Endometrium (tissue), 2 donors: ENCODE data around the gene GRM8.
"Not testable (repeated sequence)": the region's sequence is repeated elsewhere in the genome, so short reads cannot be mapped to it uniquely, and the experiment has no call there.

ENCODE experiments used
- FAIRE-seq: peaks from 2 replicates; lab custom pipeline; 2012; peaks lifted over from hg19 to GRCh38; lab: Jason Lieb, UNC
- donor health status: control.
- donor health status: control.

The GRM8 gene

DNA sequence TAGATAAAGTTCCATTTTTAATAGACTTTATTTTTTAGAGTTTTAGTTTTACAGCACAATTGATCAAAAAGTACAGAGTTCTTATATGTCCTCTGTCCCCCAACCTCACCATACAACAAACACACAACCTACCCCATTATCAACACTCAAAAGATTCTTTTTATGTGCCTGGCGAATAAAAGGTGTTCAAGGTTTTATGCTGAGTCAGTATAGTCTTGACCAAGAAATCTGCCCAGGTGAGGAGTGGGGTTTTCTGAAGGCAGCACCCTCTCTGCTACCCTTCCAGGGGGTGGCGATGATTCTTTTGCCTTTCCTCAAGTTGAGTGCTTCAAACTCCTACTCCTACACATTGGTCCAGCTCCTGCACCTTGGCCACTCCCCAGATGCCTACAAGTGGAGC, 222.9 kb downstream of the GRM8 start:
- FAIRE-seq = no peak

DNA sequence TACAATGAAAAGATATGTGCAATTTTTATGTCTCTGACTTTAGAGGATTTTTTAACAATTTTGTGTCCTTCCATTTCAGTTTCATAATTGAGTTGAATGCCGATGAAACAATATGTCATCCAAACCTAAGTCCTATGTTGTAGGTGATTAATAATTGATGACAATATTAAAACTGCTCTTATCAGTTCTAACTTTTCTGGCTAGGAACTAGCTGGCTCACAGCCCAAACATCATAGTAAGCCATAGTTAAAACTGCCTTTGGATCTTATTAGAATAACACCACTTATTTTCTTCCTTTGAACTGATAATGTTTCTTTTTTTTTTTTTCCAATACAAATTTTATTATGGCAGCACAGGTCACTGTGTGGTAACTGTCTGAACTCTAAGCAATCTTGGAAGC, 230.9 kb downstream of the GRM8 start:
- no peak for FAIRE-seq

DNA sequence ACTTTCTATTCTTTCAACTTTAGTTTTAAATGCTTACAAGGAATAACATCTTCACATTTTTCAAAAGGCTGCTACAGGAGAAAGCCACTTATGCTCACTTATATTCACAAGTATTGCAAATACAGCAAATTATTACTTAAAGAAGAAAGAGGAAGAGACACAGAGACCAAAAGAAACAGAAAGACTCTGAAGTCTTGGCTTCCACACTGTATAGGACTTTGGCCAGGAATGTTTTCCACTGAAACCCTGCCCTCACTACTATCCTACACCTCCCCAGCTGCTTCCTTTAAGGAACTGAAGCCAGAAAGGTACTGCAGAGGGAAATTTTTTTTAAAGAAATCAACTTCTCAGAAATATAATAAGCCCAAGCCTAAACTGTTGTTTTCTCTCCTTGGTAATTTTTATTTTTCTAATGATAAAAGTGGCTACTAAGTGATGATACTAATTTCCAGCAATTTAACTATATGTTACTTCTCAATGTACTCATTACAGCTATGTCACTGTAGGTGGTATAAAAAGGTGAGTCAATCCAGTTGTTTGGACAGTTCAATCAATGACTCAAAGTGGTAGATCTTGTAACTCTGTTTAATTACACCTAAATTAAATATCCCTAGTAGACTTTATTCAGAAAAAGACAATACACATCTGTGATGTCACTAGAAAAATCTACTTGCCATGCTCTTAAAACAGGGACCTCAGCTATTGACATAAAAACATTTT, 231.6 kb downstream of the GRM8 start:
- no peak for FAIRE-seq

- no peak for FAIRE-seq
These were observed 233.9 kb downstream of the GRM8 start for GRCh38 chr7:127018889-127019288.

DNA sequence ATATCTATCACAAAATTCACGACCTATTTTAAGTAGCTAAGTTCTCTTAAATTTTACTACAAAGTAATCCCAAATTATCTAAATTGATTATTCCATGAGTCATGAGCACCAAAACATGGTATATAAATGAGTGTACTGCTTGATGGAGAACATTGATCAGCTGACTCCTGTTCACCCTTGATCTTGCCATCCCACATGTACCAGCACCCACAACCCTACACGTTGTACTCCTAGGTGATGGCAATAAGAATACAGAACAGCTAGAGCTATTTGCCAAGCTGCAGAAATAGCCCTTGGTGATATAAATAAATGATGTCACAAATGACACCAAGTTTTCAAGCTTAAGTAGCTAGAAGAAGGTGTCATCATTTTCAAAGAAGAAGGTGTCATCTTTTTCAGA, 235.5 kb downstream of the GRM8 start:
- FAIRE-seq = no peak

DNA sequence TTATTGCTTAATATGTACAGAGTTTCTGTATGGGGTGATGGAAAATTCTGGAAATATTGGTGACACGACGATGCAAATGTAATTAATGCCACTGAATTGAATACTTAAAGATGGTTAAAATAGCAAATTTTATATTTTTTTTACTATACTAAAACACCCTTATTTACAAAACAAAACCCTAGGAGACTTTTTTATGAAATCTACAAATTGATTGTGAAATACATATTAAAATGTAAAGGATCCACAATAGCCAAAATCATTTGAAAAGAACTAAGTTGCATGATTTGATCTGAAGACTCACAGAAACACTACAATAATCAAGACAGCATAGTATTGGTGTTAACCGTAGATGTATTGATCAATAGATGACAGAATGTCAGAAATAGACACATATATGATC, 252.0 kb downstream of the GRM8 start:
- no peak for FAIRE-seq

DNA sequence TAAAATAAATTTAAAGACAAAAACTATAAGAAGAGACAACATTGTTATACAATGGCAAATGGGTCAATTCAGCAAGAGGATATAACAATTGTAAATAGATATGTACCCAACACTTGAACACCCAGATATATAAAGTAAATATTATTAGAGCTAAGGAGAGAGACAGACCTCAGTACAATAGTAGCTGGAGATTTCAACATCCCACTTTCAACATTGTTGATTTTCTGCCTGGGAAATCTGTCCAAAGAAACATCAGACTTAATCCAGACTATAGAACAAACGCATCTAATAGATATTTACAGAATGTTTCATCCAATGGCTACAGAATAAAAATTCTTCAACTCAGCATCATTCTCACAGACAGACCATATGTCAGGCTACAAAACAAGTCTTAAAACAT, 256.1 kb downstream of the GRM8 start:
- FAIRE-seq = no peak

GRCh38 chr7:126993626-126994213, 259.0 kb downstream of the GRM8 start:
- FAIRE-seq = no peak

DNA sequence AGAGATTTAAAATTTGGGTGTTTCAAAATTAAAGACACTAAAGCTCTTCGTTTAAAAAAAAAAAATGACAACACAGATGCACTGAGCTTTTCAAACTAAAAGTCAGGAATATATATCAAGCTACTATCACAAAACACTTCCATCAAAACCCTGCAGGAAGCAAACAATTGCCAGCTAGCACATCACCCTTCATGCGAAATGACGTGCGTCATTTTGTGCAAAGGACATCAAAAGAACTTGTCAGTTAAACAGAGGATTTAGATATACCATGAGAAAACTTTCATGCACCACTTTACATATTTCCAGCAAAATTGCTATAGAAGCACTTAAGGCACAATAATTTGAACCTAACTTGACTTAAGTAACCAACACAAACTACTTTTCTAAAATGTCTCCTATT, 264.7 kb downstream of the GRM8 start:
- no peak for FAIRE-seq

- FAIRE-seq = no peak
These were observed 273.0 kb downstream of the GRM8 start for GRCh38 chr7:126979722-126980121.

DNA sequence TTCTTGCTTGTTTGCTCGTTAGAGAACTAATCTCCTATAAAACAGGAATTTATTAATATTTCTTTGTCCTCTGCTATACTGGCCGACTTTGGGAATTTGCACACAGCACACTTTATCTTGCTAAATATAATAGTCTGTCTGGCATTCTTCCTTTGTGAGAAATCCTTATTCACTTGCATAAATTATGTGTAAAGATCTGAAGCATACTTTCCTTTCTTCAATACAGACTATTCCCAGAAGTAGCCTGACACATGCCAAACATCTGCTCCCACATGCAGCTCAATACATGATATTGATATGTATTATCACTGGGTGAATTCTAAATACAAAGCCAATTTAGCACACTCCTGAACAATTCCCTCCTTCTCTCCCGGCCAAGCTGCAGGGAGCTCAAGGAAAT, 273.9 kb downstream of the GRM8 start:
- FAIRE-seq = no peak

DNA sequence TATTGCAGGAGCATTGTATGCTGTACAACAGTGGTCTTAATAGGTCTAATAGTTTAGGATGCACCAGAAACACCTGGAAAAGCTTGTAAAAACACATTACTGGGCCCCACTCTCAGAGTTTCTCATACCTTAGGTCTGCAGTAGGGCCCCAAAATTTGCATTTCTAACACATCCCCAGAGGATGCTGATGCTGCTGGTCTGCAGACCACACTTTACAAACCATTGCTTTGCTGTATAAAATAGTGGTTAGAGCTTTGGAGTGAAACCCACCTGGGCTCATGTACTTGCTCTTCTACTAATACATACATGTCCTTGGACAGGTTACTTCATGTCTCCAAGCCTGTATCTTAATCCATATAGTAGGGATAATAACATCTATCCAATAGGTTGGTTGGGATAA, 279.7 kb downstream of the GRM8 start:
- no peak for FAIRE-seq

- no peak for FAIRE-seq
These were observed 280.2 kb downstream of the GRM8 start for GRCh38 chr7:126972571-126972970.

DNA sequence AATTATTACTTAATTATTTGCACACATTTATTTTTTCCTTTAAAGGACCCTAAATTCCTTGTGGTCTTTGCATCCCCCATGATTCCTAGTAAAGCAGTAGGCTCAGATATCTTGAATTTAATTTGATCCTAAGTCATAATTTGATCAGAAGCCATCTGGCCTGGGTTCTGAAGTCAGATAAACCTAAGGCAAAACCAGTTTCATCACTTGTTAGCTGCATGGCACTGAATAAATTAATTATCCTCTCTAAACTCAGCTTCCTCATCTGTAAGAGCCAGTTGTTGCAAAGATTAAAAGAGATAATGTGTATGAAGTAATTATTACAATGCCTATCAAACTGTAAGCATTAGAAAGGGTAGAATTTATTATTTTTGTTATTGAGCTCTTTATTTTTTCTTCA, 293.1 kb downstream of the GRM8 start:
- FAIRE-seq = no peak

DNA sequence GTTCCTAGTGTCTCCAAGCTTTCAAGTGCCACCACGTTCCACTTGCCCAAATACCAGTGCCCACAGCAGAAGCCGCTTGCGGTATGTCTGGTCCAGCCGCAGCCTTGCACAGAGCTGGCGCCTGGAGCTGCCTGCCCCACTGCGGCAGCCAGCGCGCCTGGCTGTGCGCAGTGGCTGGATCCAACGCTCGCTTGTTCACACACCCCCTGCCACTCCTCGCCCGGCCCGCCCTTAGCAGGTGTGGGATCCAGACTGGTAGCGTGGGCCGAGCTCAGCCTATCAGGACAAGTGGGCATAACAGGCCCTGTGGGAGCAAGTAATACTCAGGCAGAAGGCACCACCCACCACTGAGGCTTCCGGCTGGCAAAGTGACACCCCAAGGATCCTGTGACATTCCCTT, 294.4 kb downstream of the GRM8 start:
- no peak for FAIRE-seq

DNA sequence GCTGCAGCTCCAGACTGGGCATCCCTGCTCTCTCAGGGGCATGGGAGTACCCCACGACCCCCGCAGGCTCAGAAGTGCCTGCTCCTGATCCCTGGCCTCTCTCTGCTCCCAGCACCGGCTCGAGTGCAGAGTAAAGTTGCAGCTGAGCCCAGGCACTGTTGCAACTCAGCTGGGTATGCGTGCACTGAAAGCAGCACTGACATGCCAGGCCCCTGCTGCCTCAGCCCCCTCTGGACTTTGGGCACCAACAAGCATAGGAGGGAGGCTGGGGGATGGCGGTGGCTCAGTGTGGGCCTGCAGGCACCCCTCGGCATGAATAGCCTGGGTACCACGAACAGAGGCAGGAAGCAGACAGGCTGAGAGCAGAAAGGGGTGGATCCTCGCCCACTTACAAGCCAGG, 295.3 kb downstream of the GRM8 start:
- no peak for FAIRE-seq

DNA sequence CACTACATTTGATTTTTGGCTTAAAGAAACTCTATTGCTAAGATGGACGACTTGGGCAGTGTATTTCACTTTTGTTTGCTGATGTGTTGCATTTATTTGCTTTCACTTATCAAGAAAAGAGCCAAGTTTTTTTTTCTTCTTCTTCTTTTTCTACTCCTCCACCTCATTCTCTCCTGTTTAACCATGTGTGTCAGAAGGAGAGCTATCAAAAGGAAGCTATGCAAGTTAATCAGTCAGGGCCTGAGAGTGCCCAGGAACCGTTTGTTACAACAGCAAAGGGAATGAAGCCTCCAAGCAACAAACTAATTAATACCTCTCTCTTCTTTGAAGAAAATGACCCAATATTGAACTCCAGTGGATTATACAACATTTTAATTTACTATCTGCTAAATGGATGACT, 299.3 kb downstream of the GRM8 start:
- no peak for FAIRE-seq

- no peak for FAIRE-seq
These were observed 304.1 kb downstream of the GRM8 start for GRCh38 chr7:126948664-126949063.

DNA sequence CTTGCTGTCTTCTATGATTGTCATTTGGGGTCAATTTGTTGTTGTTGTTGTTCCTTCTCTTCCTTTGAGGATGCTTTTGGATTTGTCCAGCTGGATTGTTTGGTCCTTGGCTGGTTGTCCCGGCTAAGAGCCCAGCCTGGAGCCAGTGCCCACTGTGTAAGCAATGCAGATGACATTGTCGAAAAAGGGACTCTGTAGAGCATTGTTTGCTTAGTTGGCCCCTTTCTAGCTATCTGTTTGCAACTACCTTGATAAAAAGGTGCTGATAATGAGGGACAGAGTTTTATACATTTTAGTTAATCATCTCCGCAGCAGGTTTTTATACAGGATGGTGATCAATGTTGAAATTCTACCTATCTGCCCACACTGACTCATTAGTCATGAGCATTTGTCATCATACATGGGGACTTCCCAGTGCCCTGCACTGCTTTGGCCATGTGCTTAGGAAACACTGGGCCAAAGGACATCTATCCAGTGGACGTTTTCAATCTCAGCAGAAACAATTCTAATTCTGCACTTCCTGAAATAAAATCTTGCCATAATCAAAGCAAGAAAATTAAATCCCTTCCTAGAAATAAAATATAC, 311.9 kb downstream of the GRM8 start:
- no peak for FAIRE-seq

GRCh38 chr7:126937171-126937570, 315.6 kb downstream of the GRM8 start:
- no peak for FAIRE-seq

DNA sequence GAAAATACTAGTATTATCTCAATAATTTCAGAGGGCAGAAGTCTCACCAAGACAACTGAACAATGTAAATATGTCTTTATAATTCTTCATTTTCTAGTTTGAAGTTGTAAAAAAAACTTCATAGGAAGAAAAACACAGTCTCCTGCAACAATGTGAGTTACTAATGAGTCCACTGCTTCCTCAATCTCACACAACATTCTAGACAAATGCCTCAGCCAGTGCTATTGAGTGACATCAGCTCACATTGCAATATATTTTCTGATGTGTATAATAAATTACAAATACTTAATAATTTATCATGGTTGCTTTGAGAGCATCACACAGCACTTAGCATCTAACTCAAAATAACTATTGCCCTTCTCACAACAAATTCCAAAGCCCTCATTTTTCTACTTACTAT, 321.2 kb downstream of the GRM8 start:
- FAIRE-seq = no peak

- FAIRE-seq = no peak
These were observed 322.6 kb downstream of the GRM8 start for GRCh38 chr7:126930166-126930565.

DNA sequence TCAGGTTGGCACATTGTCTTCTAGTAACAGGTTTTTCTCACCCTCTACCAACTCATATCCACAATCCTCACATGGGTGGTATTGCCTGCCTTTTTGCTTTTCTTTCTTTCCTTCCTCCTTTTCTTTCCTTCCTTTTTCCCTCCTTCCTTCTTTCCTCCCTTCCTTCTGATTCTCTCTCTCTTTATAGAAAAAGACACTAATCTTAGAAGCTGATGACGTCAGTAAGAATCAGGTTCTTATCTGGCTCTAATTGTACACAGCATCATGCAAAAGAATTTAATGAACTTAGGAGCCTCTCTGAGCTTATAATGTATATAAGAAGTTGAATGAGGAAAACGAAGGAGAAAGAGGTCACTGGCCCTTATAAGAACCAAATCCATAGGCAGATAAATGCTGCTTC, 328.3 kb downstream of the GRM8 start:
- FAIRE-seq = no peak

DNA sequence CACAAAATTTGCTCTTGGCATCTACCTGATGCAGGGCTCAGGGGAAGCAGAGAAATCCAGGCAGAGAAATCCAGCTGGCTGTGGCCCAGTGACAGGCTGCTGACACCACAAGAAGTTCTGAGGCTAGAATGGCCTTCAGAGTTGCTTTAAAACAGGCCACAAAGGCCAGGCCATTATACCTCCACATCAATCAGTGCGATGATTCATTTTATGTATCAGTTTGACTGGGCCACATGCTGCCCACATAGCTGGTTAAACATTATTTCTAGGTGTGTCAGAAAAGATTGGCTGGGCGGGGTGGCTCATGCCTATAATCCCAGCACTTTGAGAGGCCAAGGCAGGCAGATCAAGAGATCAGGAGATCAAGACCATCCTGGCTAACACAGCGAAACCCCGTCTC, 341.1 kb downstream of the GRM8 start:
- FAIRE-seq = not testable (repeated sequence)
